Stimulated activated CD4-positive, alpha-beta T cell treated with anti-CD3 and anti-CD28 coated beads, Interleukin-15, amount 100 ng/mL, for 24 hours (primary cell): ENCODE measurements around the gene USP54.

ENCODE experiments used
- DNase-seq: peaks from one replicate; pipeline ENCODE4 v3.0.0-alpha.2; 2020

The USP54 gene

GRCh38 chr10:73529089-73529832, 61.9 kb downstream of the USP54 start:
- peak; percentile 31 for DNase-seq

- DNase-seq = no peak
Measured at GRCh38 chr10:73522263-73522662, 68.9 kb downstream of the USP54 start.

GRCh38 chr10:73519336-73519735, 71.8 kb downstream of the USP54 start:
- DNase-seq = no peak

GRCh38 chr10:73517166-73517888, 73.8 kb downstream of the USP54 start:
- DNase-seq = no peak

GRCh38 chr10:73512207-73512743, 78.9 kb downstream of the USP54 start:
- DNase-seq = no peak

GRCh38 chr10:73509695-73510094, 81.4 kb downstream of the USP54 start:
- no peak for DNase-seq

- DNase-seq = no peak
Measured at GRCh38 chr10:73506491-73506890, 84.7 kb downstream of the USP54 start.

- no peak for DNase-seq
Measured at GRCh38 chr10:73506074-73506473, 85.1 kb downstream of the USP54 start.

GRCh38 chr10:73503037-73503436, 88.1 kb downstream of the USP54 start:
- no peak for DNase-seq

- no peak for DNase-seq
Measured at GRCh38 chr10:73501651-73502050, 89.5 kb downstream of the USP54 start.

- no peak for DNase-seq
Measured at GRCh38 chr10:73497623-73498022, 93.5 kb downstream of the USP54 start.

GRCh38 chr10:73495884-73496674, 95.1 kb downstream of the USP54 start, which contains the start of gene PPP3CB:
TSS of gene PPP3CB (minus strand) at chr10:73496024. CDS start at chr10:73495889, 135 bp downstream.
- peak; percentile 95 for DNase-seq

- peak; percentile 92 for DNase-seq
Measured at GRCh38 chr10:73495226-73495883, 95.8 kb downstream of the USP54 start.

- DNase-seq = no peak
Measured at GRCh38 chr10:73494877-73495225, 96.3 kb downstream of the USP54 start.

GRCh38 chr10:73494213-73494612, 96.9 kb downstream of the USP54 start:
- no peak for DNase-seq

GRCh38 chr10:73493781-73494180, 97.4 kb downstream of the USP54 start:
- no peak for DNase-seq

- no peak for DNase-seq
Measured at GRCh38 chr10:73486601-73487000, 104.5 kb downstream of the USP54 start.

GRCh38 chr10:73485320-73485719, 105.8 kb downstream of the USP54 start:
- DNase-seq = no peak

GRCh38 chr10:73480158-73480557, 111.0 kb downstream of the USP54 start:
- DNase-seq = no peak

- no peak for DNase-seq
Measured at GRCh38 chr10:73478636-73479035, 112.5 kb downstream of the USP54 start.

- DNase-seq = no peak
Measured at GRCh38 chr10:73471226-73471625, 119.9 kb downstream of the USP54 start.

- no peak for DNase-seq
Measured at GRCh38 chr10:73469579-73469978, 121.6 kb downstream of the USP54 start.

GRCh38 chr10:73467206-73467605, 123.9 kb downstream of the USP54 start:
- no peak for DNase-seq
